IMR-90 (cell line): ENCODE measurements around the gene UGT1A7. TPM values are rescaled to one million over a fixed set of nuclear protein-coding genes. Genes with fewer than 3 reads are reported as not detected.

Source experiments
- ATAC-seq: fragments of 200-7000 bp; cut with Tn5 transposase; 2 replicates; pipeline ENCODE4 v1.9.1; 2020; ENCODE audit warnings: low read depth, mild to moderate bottlenecking, moderate library complexity
- BruUV-seq: library from RNA; stranded (reverse); fragments of 400-500 nt; replicated peaks from 2 replicates; lab custom pipeline; 2021; lab: Mats Ljungman, UMichigan
- CTCF ChIA-PET: fragments of 300-600 bp; formaldehyde crosslinking; extraction: SDS; loops from one replicate; lab custom pipeline; 2021; ENCODE audit warnings: antibody characterized with exemption; lab: Yijun Ruan, JAX
- POLR2A ChIA-PET: fragments of 300-600 bp; sonication (Branson Sonifier 250); formaldehyde crosslinking; loops from one replicate; lab custom pipeline; 2022; ENCODE audit warnings: antibody characterized with exemption; ENCODE audit not compliant: unreplicated experiment; lab: Charles Lee
- DNase-seq: peaks from one replicate; pipeline ENCODE4 v3.0.0; 2013
- H2AFZ ChIP-seq: replicated peaks from 2 replicates; pipeline ENCODE3; 2013; ENCODE audit warnings: low read length, mild to moderate bottlenecking; ENCODE audit not compliant: poor library complexity
- H2AK5ac ChIP-seq: 2 replicates; pipeline ENCODE4 v1.6.1; 2013; ENCODE audit warnings: low read depth, low read length, inconsistent platforms
- H2AK9ac ChIP-seq: replicated peaks from 2 replicates; pipeline ENCODE3; 2013; ENCODE audit warnings: mild to moderate bottlenecking, low read depth, low read length, moderate library complexity; ENCODE audit not compliant: poor library complexity
- H2BK120ac ChIP-seq: 2 replicates; pipeline ENCODE4 v1.6.1; 2013; ENCODE audit warnings: low read depth, low read length, inconsistent platforms
- H2BK15ac ChIP-seq: 3 replicates; pipeline ENCODE4 v1.6.1; 2013; ENCODE audit warnings: low read depth, low read length, inconsistent platforms
- H2BK20ac ChIP-seq: 2 replicates; pipeline ENCODE4 v1.6.1; 2013; ENCODE audit warnings: low read depth, mild to moderate bottlenecking, inconsistent platforms, low read length, moderate library complexity
- H2BK5ac ChIP-seq: 2 replicates; pipeline ENCODE4 v1.6.1; 2013; ENCODE audit warnings: mild to moderate bottlenecking, low read depth, low read length, inconsistent platforms; ENCODE audit not compliant: poor library complexity, severe bottlenecking
- H3K14ac ChIP-seq: replicated peaks from 2 replicates; pipeline ENCODE4 v1.6.1; 2013; ENCODE audit warnings: low read depth, low read length, inconsistent platforms
- H3K18ac ChIP-seq: 2 replicates; pipeline ENCODE4 v1.6.1; 2013; ENCODE audit warnings: low read depth, low read length, control low read depth
- H3K23ac ChIP-seq: 2 replicates; pipeline ENCODE4 v1.6.1; 2013; ENCODE audit warnings: low read depth, low read length, inconsistent platforms
- H3K27ac ChIP-seq: 2 replicates; pipeline ENCODE4 v1.5.1; 2013; ENCODE audit warnings: mild to moderate bottlenecking, control low read depth, low read length; ENCODE audit not compliant: insufficient read depth
- H3K27me3 ChIP-seq: 2 replicates; pipeline ENCODE4 v1.6.1; 2013; ENCODE audit warnings: low read length; ENCODE audit not compliant: control insufficient read depth, insufficient read depth
- H3K36me3 ChIP-seq: 2 replicates; pipeline ENCODE4 v1.6.1; 2013; ENCODE audit warnings: low read length, mixed read lengths; ENCODE audit not compliant: control insufficient read depth, insufficient read depth
- H3K4ac ChIP-seq: 2 replicates; pipeline ENCODE4 v1.6.1; 2013; ENCODE audit warnings: low read depth, low read length, inconsistent platforms
- H3K4me1 ChIP-seq: 2 replicates; pipeline ENCODE4 v1.6.1; 2013; ENCODE audit warnings: low read length, mixed read lengths; ENCODE audit not compliant: control insufficient read depth, insufficient read depth
- H3K4me2 ChIP-seq: 2 replicates; pipeline ENCODE4 v1.6.1; 2013; ENCODE audit warnings: low read depth, mild to moderate bottlenecking, control low read depth, low read length, moderate library complexity
- H3K4me3 ChIP-seq: 2 replicates; pipeline ENCODE4 v1.5.1; 2013; ENCODE audit warnings: low read depth, mild to moderate bottlenecking, control low read depth, low read length, moderate library complexity; ENCODE audit not compliant: insufficient read depth
- H3K56ac ChIP-seq: 2 replicates; pipeline ENCODE4 v1.6.1; 2013; ENCODE audit warnings: low read length, inconsistent platforms; ENCODE audit not compliant: insufficient read depth; ENCODE audit errors: extremely low read depth
- H3K79me1 ChIP-seq, 2 experiments: 2 replicates each; pipeline ENCODE4 v1.6.1; 2013; ENCODE audit warnings: low read length in 2 of 2, inconsistent platforms in 1 of 2, low read depth in 1 of 2
- H3K9ac ChIP-seq: 2 replicates; pipeline ENCODE4 v1.6.1; 2013; ENCODE audit warnings: low read depth, low read length, control low read depth
- H3K9me1 ChIP-seq: 2 replicates; pipeline ENCODE4 v1.6.1; 2013; ENCODE audit warnings: low read length, inconsistent platforms; ENCODE audit not compliant: insufficient read depth
- H3K9me3 ChIP-seq: 2 replicates; pipeline ENCODE4 v1.6.1; 2013; ENCODE audit warnings: low read length; ENCODE audit not compliant: control insufficient read depth, insufficient read depth
- H4K20me1 ChIP-seq: 2 replicates; pipeline ENCODE4 v1.6.1; 2013; ENCODE audit warnings: low read length, inconsistent platforms; ENCODE audit not compliant: insufficient read depth
- H4K5ac ChIP-seq: 2 replicates; pipeline ENCODE4 v1.6.1; 2013; ENCODE audit warnings: mild to moderate bottlenecking, low read depth, low read length, control low read depth
- H4K8ac ChIP-seq, 2 experiments: 2 replicates each; pipeline ENCODE4 v1.6.1; 2013; ENCODE audit warnings: low read depth in 2 of 2, low read length in 2 of 2, control low read depth in 1 of 2, inconsistent platforms in 1 of 2
- H4K91ac ChIP-seq: 2 replicates; pipeline ENCODE4 v1.6.1; 2013; ENCODE audit warnings: low read depth, low read length, inconsistent platforms; ENCODE audit not compliant: insufficient read depth
- MAFK ChIP-seq: IDR thresholded peaks from 2 replicates; pipeline ENCODE4 v1.6.1; 2012; ENCODE audit warnings: low read depth, low read length, improper control_type of control experiment
- MXI1 ChIP-seq: IDR thresholded peaks from 2 replicates; pipeline ENCODE4 v1.6.1; 2012; ENCODE audit warnings: low read depth, mild to moderate bottlenecking, low read length, moderate library complexity, borderline replicate concordance
- RAD21 ChIP-seq: IDR thresholded peaks from 2 replicates; pipeline ENCODE4 v1.6.1; 2012; ENCODE audit warnings: low read length, improper control_type of control experiment
- RFX5 ChIP-seq: IDR thresholded peaks from 2 replicates; pipeline ENCODE4 v1.8.0; 2012; ENCODE audit warnings: low read depth, mild to moderate bottlenecking, low read length, moderate library complexity
- SMC3 ChIP-seq: fragments of 150-350 bp; IDR thresholded peaks from 2 replicates; pipeline ENCODE4 v1.6.1; 2016; ENCODE audit warnings: low read depth, mild to moderate bottlenecking, antibody characterized with exemption, low read length, moderate library complexity
- whole genome bisulfite sequencing, 2 experiments: methylation state at CpG; one replicate each; pipeline versions ENCODE4 v1.1.5 to v1.1.7; 2013; ENCODE audit warnings: missing lambda C conversion rate in 2 of 2; ENCODE audit not compliant: insufficient read length in 1 of 2; ENCODE audit errors: extremely low coverage in 2 of 2; 5-methylcytosine and 5-hydroxymethylcytosine counted together
- dilution Hi-C: fragments of 300-500 bp; cut with HindIII; formaldehyde crosslinking; loops from one replicate; pipeline ENCODE4 v1.14.3; 2018; ENCODE audit warnings: low sequenced_read_pairs; ENCODE audit not compliant: unreplicated experiment
- in situ Hi-C: fragments of 300-500 bp; cut with MboI; formaldehyde crosslinking; loops from 3 replicates; pipeline ENCODE4 v1.14.3; 2019; ENCODE audit warnings: low sequenced_read_pairs, inconsistent platforms, mixed read lengths
- intact Hi-C: fragments of 100-400 bp; cut with micrococcal nuclease; formaldehyde crosslinking; loops from 2 replicates; pipeline ENCODE4 v1.10.0; 2022
- polyA plus RNA-seq, 3 experiments: library from polyadenylated mRNA; depleted of rRNA; stranded (reverse); fragments of >200 nt; gene quantifications; 2 replicates each; pipeline ENCODE4 v1.2.3, GENCODE V29; 2012; ENCODE audit warnings: low replicate concordance in 1 of 3
- total RNA-seq: library from RNA; depleted of rRNA; stranded (reverse); fragments of >200 nt; gene quantifications from 2 replicates; pipeline ENCODE4 v1.2.3, GENCODE V29; 2012
- TF ChIP-seq, protein P1 (sequence below): fragments of 150-350 bp; IDR thresholded peaks from 2 replicates; pipeline ENCODE4 v1.6.1; 2017; ENCODE audit warnings: mild to moderate bottlenecking, antibody characterized with exemption, low read length, low read depth
- TF ChIP-seq, protein P2 (sequence below): fragments of 150-350 bp; IDR thresholded peaks from 2 replicates; pipeline ENCODE4 v1.6.1; 2016; ENCODE audit warnings: low read depth, mild to moderate bottlenecking, low read length, moderate library complexity, borderline replicate concordance

UGT1A7 gene
- total and polyA plus RNA-seq, 2 of the 4 experiments (the other 2 are of a cell fraction), result not detected

DNA sequence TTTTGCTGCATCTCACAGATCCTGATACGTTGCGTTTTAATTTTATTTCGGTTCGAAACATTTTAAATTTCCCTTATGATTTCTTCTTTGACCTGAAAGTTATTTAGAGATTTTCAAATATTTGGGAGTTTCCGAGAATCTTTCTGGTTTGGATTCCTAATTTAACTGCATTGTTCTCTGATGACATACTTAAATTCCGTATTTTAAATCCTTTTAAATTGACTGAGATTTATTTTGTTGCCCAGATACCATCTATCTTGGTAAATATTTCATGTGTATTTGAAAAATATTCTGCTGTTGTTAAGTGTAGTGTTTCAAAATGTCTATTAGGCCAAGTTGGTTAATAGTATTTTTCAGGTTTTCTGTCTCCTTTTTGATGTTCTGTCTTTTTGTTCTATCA, 134.2 kb downstream of the UGT1A7 start:
- Histone ChIP-seq H3K56ac (no peak overlapping the region), H3K9me1 (no peaks in the 10 kb centered on the region), H3K9ac (no peak overlapping the region), H3K14ac (no peak overlapping the region), H4K20me1 (no peaks in the 10 kb centered on the region), H2BK20ac (no peak overlapping the region), H3K27me3 (peaks cover 5% of the 10 kb centered on the region; the same call in 1 of the 2 replicates), H4K91ac (no peak overlapping the region), H4K8ac (no peak overlapping the region), H3K4me2 (no peak overlapping the region), H4K5ac (no peak overlapping the region), H3K9me3 (no peaks in the 10 kb centered on the region), H3K4me1 (no peaks in the 10 kb centered on the region), H3K36me3 (no peaks in the 10 kb centered on the region), H3K4ac (no peak overlapping the region), H2AK5ac (no peak overlapping the region), H2BK5ac (no peak overlapping the region), H3K79me1 (no peaks in the 10 kb centered on the region), H2AK9ac (no peak overlapping the region), H2BK120ac (no peak overlapping the region), H3K27ac (no peak overlapping the region), H3K18ac (no peak overlapping the region), H2BK15ac (no peak overlapping the region), H2AFZ (no peak overlapping the region), H3K4me3 (no peak overlapping the region), H3K23ac (no peak overlapping the region)
- BruUV-seq, result no TSS peak
- WGBS, 2 experiments, result no CpG with 5 or more reads among the region's 6 CpGs
- intact Hi-C loops (no loop called here), in situ Hi-C loops (no loop called here), dilution Hi-C loops (no loop called here)
- DNase-seq, result no peak
- TF ChIP-seq MAFK (no peak), RFX5 (no peak), RAD21 (no peak), SMC3 (no peak), MXI1 (no peak)
- TF ChIP-seq, protein P1, sequence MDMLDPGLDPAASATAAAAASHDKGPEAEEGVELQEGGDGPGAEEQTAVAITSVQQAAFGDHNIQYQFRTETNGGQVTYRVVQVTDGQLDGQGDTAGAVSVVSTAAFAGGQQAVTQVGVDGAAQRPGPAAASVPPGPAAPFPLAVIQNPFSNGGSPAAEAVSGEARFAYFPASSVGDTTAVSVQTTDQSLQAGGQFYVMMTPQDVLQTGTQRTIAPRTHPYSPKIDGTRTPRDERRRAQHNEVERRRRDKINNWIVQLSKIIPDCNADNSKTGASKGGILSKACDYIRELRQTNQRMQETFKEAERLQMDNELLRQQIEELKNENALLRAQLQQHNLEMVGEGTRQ, result no peak
- TF ChIP-seq, protein P2, sequence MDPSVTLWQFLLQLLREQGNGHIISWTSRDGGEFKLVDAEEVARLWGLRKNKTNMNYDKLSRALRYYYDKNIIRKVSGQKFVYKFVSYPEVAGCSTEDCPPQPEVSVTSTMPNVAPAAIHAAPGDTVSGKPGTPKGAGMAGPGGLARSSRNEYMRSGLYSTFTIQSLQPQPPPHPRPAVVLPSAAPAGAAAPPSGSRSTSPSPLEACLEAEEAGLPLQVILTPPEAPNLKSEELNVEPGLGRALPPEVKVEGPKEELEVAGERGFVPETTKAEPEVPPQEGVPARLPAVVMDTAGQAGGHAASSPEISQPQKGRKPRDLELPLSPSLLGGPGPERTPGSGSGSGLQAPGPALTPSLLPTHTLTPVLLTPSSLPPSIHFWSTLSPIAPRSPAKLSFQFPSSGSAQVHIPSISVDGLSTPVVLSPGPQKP, result no peak
- ATAC-seq, result no peak
- ChIA-PET CTCF (no interaction called here), POLR2A (no interaction called here)
